Measurements from ENCODE around the gene PSKH1. TPM values are rescaled to one million over a fixed set of nuclear protein-coding genes. Genes with fewer than 3 reads are reported as not detected.

Gene PSKH1
- polyA plus RNA-seq, 1 donor from 2014 or later = 3.8 TPM

GRCh38 chr16:67975321-67976105 is 82.5 kb downstream of the PSKH1 start:
- Histone ChIP-seq H3K9me3 (ENCODE audit: low read length) (no peaks in the 10 kb centered on the region), H3K4me2 (ENCODE audit: low read length) (no peak overlapping the region), H3K4me3 (ENCODE audit: low read length) (no peak overlapping the region), H3F3A (ENCODE audit: insufficient read depth, low read length, poor library complexity, severe bottlenecking) (no peaks in the 10 kb centered on the region), H3K79me2 (replicated peaks; ENCODE audit: insufficient read depth, low read length) (no peaks in the 10 kb centered on the region), H3K27ac (ENCODE audit: low read length) (no peak overlapping the region), H3K9me2 (ENCODE audit: insufficient read depth, low read length) (no peaks in the 10 kb centered on the region), H2AFZ (ENCODE audit: low read depth, low read length) (no peak overlapping the region), H4K20me1 (ENCODE audit: insufficient read depth) (no peaks in the 10 kb centered on the region), H3K36me3 (ENCODE audit: insufficient read depth, low read length) (no peaks in the 10 kb centered on the region), H3K27me3 (ENCODE audit: insufficient read depth, low read depth, low read length) (no peaks in the 10 kb centered on the region), H3K9ac (ENCODE audit: low read length) (no peak overlapping the region)
- TF ChIP-seq REST (IDR thresholded peaks at IDR 0.05; ENCODE audit: borderline replicate concordance) = no peak

GRCh38 chr16:67976205-67976604 is 83.2 kb downstream of the PSKH1 start:
- Histone ChIP-seq H3K27ac (ENCODE audit: low read length) (no peak overlapping the region), H3K4me2 (ENCODE audit: low read length) (no peak overlapping the region), H4K20me1 (ENCODE audit: insufficient read depth) (no peaks in the 10 kb centered on the region), H2AFZ (ENCODE audit: low read depth, low read length) (no peak overlapping the region), H3K4me3 (ENCODE audit: low read length) (no peak overlapping the region), H3F3A (ENCODE audit: insufficient read depth, low read length, poor library complexity, severe bottlenecking) (no peaks in the 10 kb centered on the region), H3K9me3 (ENCODE audit: low read length) (no peaks in the 10 kb centered on the region), H3K36me3 (ENCODE audit: insufficient read depth, low read length) (no peaks in the 10 kb centered on the region), H3K79me2 (replicated peaks; ENCODE audit: insufficient read depth, low read length) (no peaks in the 10 kb centered on the region), H3K27me3 (ENCODE audit: insufficient read depth, low read depth, low read length) (no peaks in the 10 kb centered on the region), H3K9me2 (ENCODE audit: insufficient read depth, low read length) (no peaks in the 10 kb centered on the region), H3K9ac (ENCODE audit: low read length) (no peak overlapping the region)
- TF ChIP-seq REST (IDR thresholded peaks at IDR 0.05; ENCODE audit: borderline replicate concordance) (no peak), EZH2 (IDR thresholded peaks at IDR 0.05; ENCODE audit: borderline replicate concordance, insufficient read depth, low read length, poor library complexity, severe bottlenecking) (no peak)

- H3K4me3 ChIP-seq (ENCODE audit: low read length) = no peak overlapping the region
- no peaks in the 10 kb centered on the region for H3F3A ChIP-seq (ENCODE audit: insufficient read depth, low read length, poor library complexity, severe bottlenecking)
- TF ChIP-seq RAD21 (conservative IDR thresholded peaks at IDR 0.05) (no peak), REST (IDR thresholded peaks at IDR 0.05; ENCODE audit: borderline replicate concordance) (no peak), POLR2AphosphoS5 (IDR thresholded peaks at IDR 0.05) (no peak), TAF1 (IDR thresholded peaks at IDR 0.05; ENCODE audit: low read depth) (no peak), EZH2 (IDR thresholded peaks at IDR 0.05; ENCODE audit: borderline replicate concordance, insufficient read depth, low read length, poor library complexity, severe bottlenecking) (no peak), CTCF (IDR thresholded peaks at IDR 0.05; ENCODE audit: poor library complexity, severe bottlenecking) (no peak), MXI1 (conservative IDR thresholded peaks at IDR 0.05; ENCODE audit: poor library complexity, severe bottlenecking) (no peak), EP300 (conservative IDR thresholded peaks at IDR 0.05; ENCODE audit: poor library complexity, severe bottlenecking) (no peak), SMC3 (conservative IDR thresholded peaks at IDR 0.05; ENCODE audit: poor library complexity) (no peak)
- no peak overlapping the region for H3K4me2 ChIP-seq (ENCODE audit: low read length)
- H2AFZ ChIP-seq (ENCODE audit: low read depth, low read length) = no peak overlapping the region
- H3K9ac ChIP-seq (ENCODE audit: low read length) = no peak overlapping the region
- H3K27ac ChIP-seq (ENCODE audit: low read length) = no peak overlapping the region
- H3K9me2 ChIP-seq (ENCODE audit: insufficient read depth, low read length) = no peaks in the 10 kb centered on the region
- H3K79me2 ChIP-seq (replicated peaks; ENCODE audit: insufficient read depth, low read length) = no peaks in the 10 kb centered on the region
- no peaks in the 10 kb centered on the region for H3K9me3 ChIP-seq (ENCODE audit: low read length)
- H3K36me3 ChIP-seq (ENCODE audit: insufficient read depth, low read length) = no peaks in the 10 kb centered on the region
- no peaks in the 10 kb centered on the region for H4K20me1 ChIP-seq (ENCODE audit: insufficient read depth)
- H3K27me3 ChIP-seq (ENCODE audit: insufficient read depth, low read depth, low read length) = no peaks in the 10 kb centered on the region
Measured at GRCh38 chr16:67977005-67977404, 84.0 kb downstream of the PSKH1 start.
